ENCODE measurements around the gene OR5AN1. TPM values are rescaled to one million over a fixed set of nuclear protein-coding genes. Genes with fewer than 3 reads are reported as not detected.

The OR5AN1 gene
- total RNA-seq, 1 experiment from 2014 or later, result not detected

GRCh38 chr11:59418156-59418555, 59.5 kb downstream of the OR5AN1 start:
- ATAC-seq (no peak), DNase-seq (ENCODE audit: low read depth, low spot score) (no peak)
- Histone ChIP-seq H3K9ac (ENCODE audit: low read length) (no peak overlapping the region), H3K4me3 (replicated peaks in 1 of 2; ENCODE audit: low read depth in 1 of 2, low read length in 2 of 2) (no peak overlapping the region), H3K4me2 (ENCODE audit: low read length) (no peak overlapping the region), H4K20me1 (ENCODE audit: insufficient read depth) (no peaks in the 10 kb centered on the region), H3K27me3 (ENCODE audit: insufficient read depth, low read length) (no peaks in the 10 kb centered on the region), H3K79me2 (ENCODE audit: insufficient read depth, low read length) (no peaks in the 10 kb centered on the region), H3K27ac (ENCODE audit: low read depth, low read length) (no peak overlapping the region), H3K9me3 (ENCODE audit: control insufficient read depth in 1 of 2, insufficient read depth in 1 of 2, low read depth in 1 of 2, low read length in 2 of 2) (no peaks in the 10 kb centered on the region), H2AFZ (ENCODE audit: low read depth, low read length, poor library complexity, severe bottlenecking) (no peak overlapping the region), H3K4me1 (ENCODE audit: control insufficient read depth in 1 of 2, insufficient read depth in 2 of 2, low read length in 2 of 2) (no peaks in the 10 kb centered on the region), H3K9me2 (ENCODE audit: insufficient read depth) (no peaks in the 10 kb centered on the region), H3K36me3 (ENCODE audit: control insufficient read depth in 1 of 2, insufficient read depth in 2 of 2, low read length in 2 of 2) (no peaks in the 10 kb centered on the region)
- TF ChIP-seq EZH2 (IDR thresholded peaks at IDR 0.05) (no peak), SP1 (IDR thresholded peaks at IDR 0.05; ENCODE audit: low read depth) (no peak), REST (IDR thresholded peaks at IDR 0.05; ENCODE audit: low read depth) (no peak), JUND (IDR thresholded peaks at IDR 0.05) (no peak), CBX3 (IDR thresholded peaks at IDR 0.05; ENCODE audit: low read depth) (no peak), SRF (IDR thresholded peaks at IDR 0.05; ENCODE audit: low read depth) (no peak), ZBTB33 (IDR thresholded peaks at IDR 0.05; ENCODE audit: extremely low read depth, insufficient replicate concordance, low read length) (no peak), ELF1 (IDR thresholded peaks at IDR 0.05; ENCODE audit: borderline replicate concordance, low read depth) (no peak), YY1 (IDR thresholded peaks at IDR 0.05; ENCODE audit: extremely low read depth, insufficient replicate concordance, low read depth, low read length) (no peak), POLR2AphosphoS5 (IDR thresholded peaks at IDR 0.05; ENCODE audit: low read depth, low read length) (no peak), CEBPB (IDR thresholded peaks at IDR 0.05; ENCODE audit: low read depth) (no peak), ZFX (IDR thresholded peaks at IDR 0.05) (no peak), EGR1 (IDR thresholded peaks at IDR 0.05; ENCODE audit: low read depth) (no peak), POLR2A (IDR thresholded peaks at IDR 0.05; ENCODE audit: borderline replicate concordance, extremely low read depth, insufficient read depth, insufficient read length) (no peak), ATF3 (IDR thresholded peaks at IDR 0.05) (no peak), ZNF274 (IDR thresholded peaks at IDR 0.05; ENCODE audit: low read depth, low read length) (no peak), FOSL1 (IDR thresholded peaks at IDR 0.05; ENCODE audit: low read depth) (no peak), RAD21 (IDR thresholded peaks at IDR 0.05; ENCODE audit: low read depth) (no peak)
- TF ChIP-seq, protein P1, sequence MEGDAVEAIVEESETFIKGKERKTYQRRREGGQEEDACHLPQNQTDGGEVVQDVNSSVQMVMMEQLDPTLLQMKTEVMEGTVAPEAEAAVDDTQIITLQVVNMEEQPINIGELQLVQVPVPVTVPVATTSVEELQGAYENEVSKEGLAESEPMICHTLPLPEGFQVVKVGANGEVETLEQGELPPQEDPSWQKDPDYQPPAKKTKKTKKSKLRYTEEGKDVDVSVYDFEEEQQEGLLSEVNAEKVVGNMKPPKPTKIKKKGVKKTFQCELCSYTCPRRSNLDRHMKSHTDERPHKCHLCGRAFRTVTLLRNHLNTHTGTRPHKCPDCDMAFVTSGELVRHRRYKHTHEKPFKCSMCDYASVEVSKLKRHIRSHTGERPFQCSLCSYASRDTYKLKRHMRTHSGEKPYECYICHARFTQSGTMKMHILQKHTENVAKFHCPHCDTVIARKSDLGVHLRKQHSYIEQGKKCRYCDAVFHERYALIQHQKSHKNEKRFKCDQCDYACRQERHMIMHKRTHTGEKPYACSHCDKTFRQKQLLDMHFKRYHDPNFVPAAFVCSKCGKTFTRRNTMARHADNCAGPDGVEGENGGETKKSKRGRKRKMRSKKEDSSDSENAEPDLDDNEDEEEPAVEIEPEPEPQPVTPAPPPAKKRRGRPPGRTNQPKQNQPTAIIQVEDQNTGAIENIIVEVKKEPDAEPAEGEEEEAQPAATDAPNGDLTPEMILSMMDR (IDR thresholded peaks at IDR 0.05 in 2 of 3, conservative IDR thresholded peaks at IDR 0.05 in 1 of 3; ENCODE audit: borderline replicate concordance in 1 of 3, insufficient read depth in 1 of 3, low read depth in 2 of 3, low read length in 2 of 3), result no peak
- TF ChIP-seq, protein P2, sequence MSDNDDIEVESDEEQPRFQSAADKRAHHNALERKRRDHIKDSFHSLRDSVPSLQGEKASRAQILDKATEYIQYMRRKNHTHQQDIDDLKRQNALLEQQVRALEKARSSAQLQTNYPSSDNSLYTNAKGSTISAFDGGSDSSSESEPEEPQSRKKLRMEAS (IDR thresholded peaks at IDR 0.05), result no peak
- intact Hi-C loops (cut with micrococcal nuclease), result no loop called here
- ChIA-PET CTCF (interaction anchor here (0.5 to 1.6 kb wide), 2 partner anchors 10 to 228 kb away, joined by 3 to 4 read pairs; no protein-coding TSS in a partner anchor), RAD21 (ENCODE audit: low non-redundant PET in 1 of 2, low total read pairs in 2 of 2, uncharacterized antibody in 2 of 2, unreplicated experiment in 2 of 2) (no interaction called here), POLR2A (no interaction called here)
- no TSS peak for BruUV-seq (replicated peaks)
